Measurements from ENCODE around the gene DNAAF2.

- TF ChIP-seq CTCF (IDR thresholded peaks at IDR 0.05) (no peak), POLR2A (IDR thresholded peaks at IDR 0.05) (no peak)
Measured at GRCh38 chr14:49617852-49618519, 17.1 kb downstream of the DNAAF2 start.

All from heart left ventricle (tissue), 13 donors.